ENCODE measurements around the gene TRIM68.

The TRIM68 gene

DNA sequence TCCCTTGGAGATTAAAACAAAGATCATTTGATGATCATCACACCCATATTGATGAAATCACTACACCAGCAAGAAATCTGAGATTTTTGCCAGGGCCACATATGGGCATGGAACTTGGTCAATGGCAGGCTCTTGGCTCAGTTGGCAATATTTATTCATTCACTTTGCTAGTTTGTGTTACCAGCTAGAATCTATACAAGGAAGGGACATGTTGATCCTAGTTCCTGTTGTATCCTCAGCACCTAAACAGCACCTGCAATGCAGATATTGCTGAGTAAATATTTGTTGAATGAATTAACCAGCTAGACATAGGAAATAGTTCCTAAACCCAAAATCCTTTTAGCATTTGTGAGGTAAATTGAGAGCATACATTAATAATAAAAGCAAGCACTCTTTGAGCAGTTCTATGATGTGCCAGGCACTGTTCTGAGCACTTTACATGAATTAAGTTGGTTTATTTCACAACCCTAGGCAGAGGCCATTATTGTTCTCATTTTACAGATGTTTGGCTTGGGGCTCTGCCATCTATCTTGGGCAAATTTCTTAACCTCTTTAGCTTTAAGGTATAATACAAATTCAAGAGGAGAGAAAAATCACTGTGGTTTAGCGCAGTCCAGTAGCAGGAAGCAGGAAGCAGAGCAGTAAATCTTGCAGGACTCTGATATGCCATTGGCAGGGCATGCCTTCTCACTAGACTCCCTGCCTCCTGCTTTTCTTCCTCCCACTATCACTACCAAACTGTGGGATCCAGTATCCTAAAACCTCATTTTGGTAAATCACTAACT, 1.6 kb downstream of the TRIM68 start:
- DNase-seq = no peak

DNA sequence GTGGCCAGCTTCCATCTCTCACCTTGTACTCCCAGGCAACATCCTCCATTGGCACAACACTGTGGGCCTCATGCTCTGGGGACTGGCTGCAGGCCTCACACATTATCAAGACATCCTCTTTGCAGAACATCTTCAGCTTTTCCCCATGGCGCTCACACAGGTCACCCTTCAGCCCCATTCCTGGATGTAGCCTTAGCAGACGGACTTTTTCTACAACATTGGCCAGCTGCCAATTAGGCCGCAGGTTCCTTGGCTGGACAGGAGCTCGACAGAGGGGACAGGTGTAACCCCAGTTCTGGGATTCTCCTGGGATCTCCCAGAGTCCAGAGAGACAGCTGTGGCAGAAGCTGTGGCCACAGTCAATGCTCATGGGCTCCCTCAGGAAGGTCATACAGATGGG, 3.0 kb downstream of the TRIM68 start:
- DNase-seq = no peak

DNA sequence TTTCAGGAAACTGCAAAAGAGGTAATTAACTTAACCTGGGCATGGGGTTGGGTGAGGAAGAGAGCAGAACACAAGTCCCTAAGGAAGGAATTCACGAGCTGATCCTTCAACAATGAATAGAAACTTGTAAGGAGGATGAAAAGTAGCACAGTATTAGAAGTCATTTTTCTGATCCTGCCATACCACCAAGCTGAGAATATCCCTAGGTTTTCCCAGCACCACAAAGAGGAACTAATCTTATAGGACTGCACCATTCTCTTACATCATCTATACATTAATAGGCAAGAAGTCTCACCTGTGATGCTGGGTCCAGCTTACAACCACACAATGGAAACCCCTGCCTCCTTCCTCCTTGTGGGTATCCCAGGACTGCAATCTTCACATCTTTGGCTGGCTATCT, 14.3 kb downstream of the TRIM68 start, which contains the start of gene OR52I1:
Gene OR52I1, plus strand, starts transcription at position 301 of the 400 bp plus-strand sequence. Its CDS starts 0 bp downstream, at position 301.
- DNase-seq = no peak

DNA sequence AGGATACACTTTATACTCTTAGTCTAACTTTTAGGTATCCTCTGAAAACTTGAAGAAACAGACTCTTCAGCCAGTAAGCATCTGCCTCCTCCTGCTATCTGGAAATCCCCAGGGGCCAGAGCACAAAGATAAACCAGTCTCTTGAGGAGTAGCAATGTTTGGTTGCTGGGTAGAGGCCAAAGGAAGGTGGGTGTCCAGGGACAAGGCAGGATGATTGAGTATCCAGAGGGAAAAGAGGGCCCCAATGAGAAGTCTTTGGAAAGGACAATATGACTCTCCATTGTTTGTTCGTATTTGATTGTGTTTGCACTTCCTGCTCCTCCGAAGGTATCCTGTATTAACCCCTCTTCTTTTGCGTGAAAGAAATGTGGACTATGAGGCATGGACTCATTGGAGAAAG, 19.0 kb downstream of the TRIM68 start:
- no peak for DNase-seq

DNA sequence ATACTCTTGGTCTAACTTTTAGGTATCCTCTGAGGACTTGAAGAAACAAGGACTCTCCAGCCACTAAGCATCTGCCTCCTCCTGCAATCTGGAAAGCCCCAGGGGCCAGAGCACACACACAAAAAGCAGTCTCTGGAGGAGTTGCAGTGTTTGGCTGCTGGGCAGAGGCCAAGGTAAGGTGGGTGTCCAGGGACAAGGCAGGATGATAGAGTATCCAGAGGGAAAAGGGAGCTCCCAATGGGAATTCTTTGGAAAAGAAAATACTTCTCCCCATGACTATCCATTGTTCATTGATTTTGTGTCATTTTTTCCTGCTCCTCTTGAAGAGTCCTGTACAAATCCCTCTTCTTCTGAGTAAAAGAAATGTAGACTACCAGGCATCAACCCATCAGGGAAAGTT, 26.6 kb downstream of the TRIM68 start, which contains the start of gene OR52I2:
Gene OR52I2, plus strand, starts transcription at position 301 of the 400 bp plus-strand sequence.
- DNase-seq = no peak

DNA sequence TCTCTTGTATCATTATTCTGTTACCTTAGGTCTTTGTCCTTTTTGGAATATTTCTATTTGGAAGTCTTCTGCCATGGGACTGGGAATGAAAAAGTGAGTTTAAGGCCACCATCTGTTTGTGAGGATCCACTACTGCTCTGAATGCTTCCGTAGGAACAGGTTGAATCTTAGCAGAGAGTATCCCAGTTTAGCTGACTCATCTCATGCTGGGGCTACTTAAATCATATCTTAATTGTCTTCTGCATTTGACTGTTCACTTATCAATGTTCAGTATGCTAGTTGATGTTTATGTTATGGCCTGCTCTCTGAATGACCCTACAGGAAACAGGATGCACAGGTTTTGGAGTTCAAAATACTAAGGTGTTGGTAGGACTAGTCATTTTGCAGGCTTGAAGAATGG, 27.9 kb downstream of the TRIM68 start:
- no peak for DNase-seq

DNA sequence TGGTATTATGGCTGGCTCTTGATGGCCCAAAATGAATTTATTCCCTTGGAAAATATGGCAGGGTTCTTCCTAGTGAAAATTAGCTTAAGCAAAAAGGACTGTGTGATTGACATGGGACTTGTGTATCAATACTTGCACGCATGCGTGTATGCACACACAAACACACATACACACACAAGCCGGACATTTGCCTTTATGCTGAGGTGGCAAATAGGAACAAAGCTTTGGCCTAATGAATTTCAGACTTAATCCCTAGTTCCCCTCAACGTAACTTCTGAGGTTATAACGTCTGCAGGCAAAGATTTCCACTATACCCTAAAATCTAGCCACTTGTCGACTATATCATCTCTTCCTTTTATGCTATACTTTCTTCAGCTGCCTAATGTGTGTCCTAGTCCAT, 29.4 kb downstream of the TRIM68 start:
- DNase-seq = no peak

DNA sequence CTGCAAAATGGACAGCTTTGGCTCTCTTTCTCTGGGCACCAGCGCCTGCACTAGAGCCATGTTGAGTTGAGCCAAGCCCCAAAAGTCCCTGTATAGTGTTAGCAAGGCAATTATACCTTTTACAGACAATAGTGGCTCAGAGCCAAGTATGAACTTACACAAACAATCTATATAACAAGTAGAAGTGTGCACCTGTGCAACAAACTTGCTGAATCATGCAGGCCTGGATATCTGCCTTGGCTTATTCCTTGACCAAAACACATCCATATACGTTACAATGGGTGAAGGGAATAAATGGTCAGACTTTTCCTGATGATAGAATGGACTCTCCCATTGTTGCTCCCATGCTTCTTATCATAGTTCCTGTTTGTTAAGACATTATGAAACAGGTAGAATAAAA, 30.3 kb downstream of the TRIM68 start:
- DNase-seq = no peak

DNA sequence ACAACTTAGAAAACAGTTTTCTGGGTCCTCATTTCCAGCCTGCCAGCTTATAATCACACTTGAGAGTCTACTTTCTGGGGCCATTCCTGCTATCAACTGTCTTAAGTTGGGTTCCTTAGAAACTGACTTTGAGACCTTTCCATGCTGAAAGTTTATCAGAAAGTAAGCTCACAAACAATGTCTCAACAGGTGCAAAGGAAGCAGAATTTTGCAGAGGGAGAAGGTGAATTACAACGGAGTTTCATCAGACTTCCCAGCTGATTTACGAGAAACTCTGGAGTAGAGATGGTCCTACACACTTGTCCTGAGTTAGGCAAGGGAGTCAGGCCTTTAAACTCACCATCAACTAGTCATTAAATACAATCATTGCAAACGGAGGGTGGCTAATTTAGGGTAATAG, 31.2 kb downstream of the TRIM68 start:
- DNase-seq = no peak

DNA sequence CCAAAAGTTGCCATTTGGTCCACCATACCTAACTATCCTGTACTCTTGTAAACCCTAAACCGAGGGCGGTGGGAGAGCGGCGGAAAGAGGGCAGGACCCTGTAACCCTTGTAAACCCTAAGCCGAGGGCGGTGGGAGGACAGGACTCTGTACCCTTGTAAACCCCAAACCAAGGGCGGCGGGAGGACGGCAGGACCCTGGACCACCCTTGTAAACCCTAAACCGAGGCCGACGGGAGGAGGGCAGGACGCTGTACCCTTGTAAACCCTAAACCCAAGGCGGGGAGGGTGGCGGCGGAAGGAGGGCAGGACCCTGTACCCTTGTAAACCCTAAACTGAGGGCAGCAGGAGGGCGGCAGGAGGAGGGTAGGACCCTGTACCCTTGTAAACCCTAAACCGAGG, 39.0 kb downstream of the TRIM68 start:
- DNase-seq = no peak

DNA sequence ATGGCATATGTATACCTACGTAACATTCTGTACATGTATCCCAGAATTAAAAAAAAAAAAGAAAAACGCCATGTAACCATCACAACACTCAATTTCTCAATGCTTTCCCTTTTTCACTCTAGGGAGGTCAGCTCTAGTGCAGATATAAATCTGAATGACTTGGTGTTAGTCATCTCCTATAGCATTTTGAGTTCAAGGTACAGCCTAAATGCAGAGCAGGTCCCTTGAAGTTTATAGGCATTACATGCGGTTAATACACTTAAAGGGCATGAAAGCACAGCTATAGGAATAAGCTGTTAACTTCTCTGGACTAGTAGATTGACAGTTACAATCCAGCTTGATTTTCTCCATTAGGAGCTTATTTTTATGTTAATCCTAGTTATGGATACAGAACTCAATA, 42.7 kb downstream of the TRIM68 start:
- DNase-seq = no peak

DNA sequence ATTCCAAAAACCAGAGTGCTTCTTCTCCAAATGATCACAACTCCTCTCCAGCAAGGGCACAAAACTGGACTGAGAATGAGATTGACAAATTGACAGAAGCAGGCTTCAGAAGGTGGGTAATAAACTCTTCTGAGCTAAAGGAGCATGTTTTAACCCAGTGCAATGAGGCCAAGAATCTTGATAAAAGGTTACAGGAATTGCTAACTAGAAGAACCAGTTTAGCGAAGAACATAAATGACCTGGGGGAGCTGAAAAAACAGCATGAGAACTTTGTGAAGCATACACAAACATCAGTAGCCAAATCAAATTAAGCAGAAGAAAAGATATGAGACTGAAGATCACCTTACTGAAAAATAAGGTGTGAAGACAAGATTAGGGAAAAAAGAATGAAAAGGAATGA, 47.6 kb downstream of the TRIM68 start:
- no peak for DNase-seq

DNA sequence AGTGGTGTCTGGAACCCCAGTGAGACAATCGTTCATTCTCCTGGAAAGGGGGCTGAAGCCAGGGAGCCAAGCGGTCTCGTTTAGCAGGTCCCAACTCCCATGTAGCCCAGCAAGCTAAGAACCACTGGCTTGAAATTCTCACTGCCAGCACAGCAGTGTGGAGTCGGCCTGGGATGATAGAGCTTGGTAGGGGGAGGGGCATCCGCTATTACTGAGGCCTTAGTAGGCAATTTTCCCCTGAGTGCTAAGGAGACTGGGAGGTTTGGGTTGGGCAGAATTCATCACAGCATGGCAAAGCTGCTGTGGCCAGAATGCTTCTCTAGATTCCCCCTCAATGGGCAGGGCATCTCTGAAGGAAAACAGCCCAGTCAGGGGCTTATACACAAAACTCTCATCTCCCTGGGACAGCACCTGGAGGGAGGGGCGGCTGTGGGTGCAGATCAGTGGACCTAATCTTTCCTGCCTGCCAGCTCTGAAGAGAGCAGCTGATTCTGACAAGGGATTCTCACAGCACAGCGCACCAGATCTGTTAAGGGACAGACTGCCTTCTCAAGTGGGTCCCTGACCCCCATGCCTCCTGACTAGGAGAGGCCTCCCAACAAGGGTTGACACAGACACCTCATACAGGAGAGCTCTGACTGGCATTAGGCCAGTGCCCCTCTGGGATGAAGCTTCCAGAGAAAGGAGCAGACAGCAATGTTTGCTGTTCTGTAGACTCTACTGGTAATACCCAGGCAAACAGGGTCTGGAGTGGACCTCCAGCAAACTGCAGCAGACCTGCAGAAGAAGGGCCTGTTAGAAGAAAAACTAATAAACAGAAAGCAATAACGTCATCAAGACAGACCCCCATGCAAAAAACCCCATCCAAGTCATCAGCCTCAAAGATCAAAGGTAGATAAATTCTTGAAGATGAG, 48.2 kb downstream of the TRIM68 start:
- no peak for DNase-seq

DNA sequence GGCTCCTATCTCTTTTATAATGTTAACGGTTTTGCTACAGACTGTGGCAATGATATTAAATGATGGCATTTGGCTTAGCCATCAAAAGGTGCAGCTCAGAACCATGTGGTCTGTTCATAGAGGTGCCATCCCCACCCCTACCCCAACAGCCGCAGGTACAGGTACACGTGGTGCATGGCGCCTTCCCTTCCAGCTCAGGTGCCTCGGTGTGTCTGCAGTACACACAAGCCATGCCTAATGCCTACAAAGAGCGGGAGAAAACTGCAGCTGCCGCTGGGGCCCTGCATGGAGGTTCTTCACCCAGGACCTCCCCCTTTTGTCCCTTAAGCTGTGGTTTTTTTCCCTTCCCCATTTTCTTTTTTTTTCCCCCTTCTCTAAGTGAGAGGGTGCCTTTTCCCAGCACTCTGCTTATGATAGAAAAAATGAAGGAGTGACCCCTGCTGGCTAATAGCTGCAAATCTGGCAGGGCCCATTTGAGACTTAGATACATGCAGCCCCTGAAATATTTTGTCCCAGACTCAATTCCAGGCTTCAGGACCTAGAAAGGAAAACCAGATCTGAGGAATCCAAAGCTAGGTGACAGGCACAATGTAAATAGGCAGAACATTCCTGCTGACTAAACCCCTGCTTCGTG, 56.6 kb downstream of the TRIM68 start:
- no peak for DNase-seq
